Measurements from ENCODE around the gene ARL15. TPM values are rescaled to one million over a fixed set of nuclear protein-coding genes. Genes with fewer than 3 reads are reported as not detected.

ARL15 gene
- total and polyA plus RNA-seq, 9 of the 15 experiments (the other 6 are each of a cell fraction or from before 2014, with no cell fraction given), result 18.5 to 80.4 (median 57.0) TPM

GRCh38 chr5:54186108-54186507, 124.3 kb downstream of the ARL15 start:
- H3K4me1 ChIP-seq (replicated peaks in 1 of 2; ENCODE audit: control insufficient read depth in 2 of 2, insufficient read depth in 2 of 2, low read length in 2 of 2), result no peaks in the 10 kb centered on the region
- no peaks in the 10 kb centered on the region for H3K36me3 ChIP-seq (ENCODE audit: control insufficient read depth, insufficient read depth, low read length)
- no peak overlapping the region for H3K9ac ChIP-seq (ENCODE audit: insufficient read depth in 1 of 2, low read depth in 2 of 2, low read length in 2 of 2)
- TF ChIP-seq, protein P1, sequence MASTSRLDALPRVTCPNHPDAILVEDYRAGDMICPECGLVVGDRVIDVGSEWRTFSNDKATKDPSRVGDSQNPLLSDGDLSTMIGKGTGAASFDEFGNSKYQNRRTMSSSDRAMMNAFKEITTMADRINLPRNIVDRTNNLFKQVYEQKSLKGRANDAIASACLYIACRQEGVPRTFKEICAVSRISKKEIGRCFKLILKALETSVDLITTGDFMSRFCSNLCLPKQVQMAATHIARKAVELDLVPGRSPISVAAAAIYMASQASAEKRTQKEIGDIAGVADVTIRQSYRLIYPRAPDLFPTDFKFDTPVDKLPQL (IDR thresholded peaks at IDR 0.05; ENCODE audit: extremely low read depth, insufficient read length), result no peak
- 0 out of 2 replicates have a peak, but pooled peaks have one; percentile 10 for TF ChIP-seq CBFA2T3 (IDR thresholded peaks at IDR 0.05)
- H4K20me1 ChIP-seq (replicated peaks; ENCODE audit: control insufficient read depth, insufficient read depth, low read length), result peaks cover 14% of the 10 kb centered on the region
- no peaks in the 10 kb centered on the region for H3K27me3 ChIP-seq (ENCODE audit: control insufficient read depth in 2 of 2, insufficient read depth in 2 of 2, low read length in 2 of 2)
- intact Hi-C loops (cut with micrococcal nuclease), result no loop called here
- no peak overlapping the region for H3K27ac ChIP-seq (ENCODE audit: extremely low read depth, low read depth, low read length)
- FAIRE-seq, result no peak
- CTCF ChIA-PET (ENCODE audit: low intra/inter-chr PET ratio), result no interaction called here
- BruUV-seq (replicated peaks), result no TSS peak
- DNase-seq (ENCODE audit: extremely low read depth in 1 of 4, low spot score in 3 of 4), result no peak
- H3K9me3 ChIP-seq (replicated peaks; ENCODE audit: control insufficient read depth, insufficient read depth, low read depth, low read length), result no peaks in the 10 kb centered on the region
- H3K4me2 ChIP-seq (ENCODE audit: insufficient read depth, low read length), result no peak overlapping the region
- in situ Hi-C loops (cut with MboI), result no loop called here
- WGBS (ENCODE audit: insufficient coverage, low coverage, missing lambda C conversion rate), result 42% methylated on average over 8 of the region's 8 CpGs
- H3K4me3 ChIP-seq, result no peak overlapping the region
- H2AFZ ChIP-seq (ENCODE audit: low read depth, low read length), result no peak overlapping the region
- no peaks in the 10 kb centered on the region for H3K9me1 ChIP-seq (ENCODE audit: control insufficient read depth, insufficient read depth, low read length)
- ATAC-seq, result no peak
- peaks cover 62% of the 10 kb centered on the region for H3K79me2 ChIP-seq (ENCODE audit: control insufficient read depth, insufficient read depth, low read length)
- POLR2A ChIA-PET, result interaction anchor here (1.7 kb wide), 1 partner anchor 9 kb away, joined by 5 read pairs; no protein-coding TSS in a partner anchor

DNA sequence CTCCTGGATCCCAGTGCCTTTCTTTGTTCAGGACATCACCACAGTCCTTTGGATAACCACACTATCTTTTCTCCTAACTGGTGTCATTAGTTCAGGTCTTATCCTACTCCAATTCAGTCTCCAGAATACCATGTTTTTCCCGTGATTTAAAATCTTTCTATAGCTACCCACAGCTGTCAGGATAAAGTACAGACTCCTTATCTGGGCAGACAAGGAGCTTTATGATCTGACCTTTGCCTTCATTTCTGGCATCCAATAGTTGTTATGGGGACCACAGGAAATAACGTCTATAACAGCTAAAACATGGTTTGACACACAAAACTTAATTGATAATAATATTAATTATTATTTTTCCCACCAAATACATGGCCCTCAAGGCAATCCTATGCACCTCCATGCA, 125.6 kb downstream of the ARL15 start:
- H3K79me2 ChIP-seq (ENCODE audit: control insufficient read depth, insufficient read depth, low read length), result peaks cover 56% of the 10 kb centered on the region
- BruUV-seq (replicated peaks), result no TSS peak
- H3K36me3 ChIP-seq (ENCODE audit: control insufficient read depth, insufficient read depth, low read length), result no peaks in the 10 kb centered on the region
- H4K20me1 ChIP-seq (replicated peaks; ENCODE audit: control insufficient read depth, insufficient read depth, low read length), result peaks cover 17% of the 10 kb centered on the region
- no peaks in the 10 kb centered on the region for H3K27me3 ChIP-seq (ENCODE audit: control insufficient read depth in 2 of 2, insufficient read depth in 2 of 2, low read length in 2 of 2)
- H3K4me3 ChIP-seq, result no peak overlapping the region
- H3K4me1 ChIP-seq (replicated peaks in 1 of 2; ENCODE audit: control insufficient read depth in 2 of 2, insufficient read depth in 2 of 2, low read length in 2 of 2), result no peaks in the 10 kb centered on the region; a peak in 1 of 5 replicates
- ChIA-PET POLR2A (interaction anchor here (1.7 kb wide), 1 partner anchor 10 kb away, joined by 5 read pairs; no protein-coding TSS in a partner anchor), CTCF (ENCODE audit: low intra/inter-chr PET ratio) (no interaction called here)
- intact Hi-C loops (cut with micrococcal nuclease) (no loop called here), in situ Hi-C loops (cut with MboI) (no loop called here)
- no peak overlapping the region for H3K9ac ChIP-seq (ENCODE audit: insufficient read depth in 1 of 2, low read depth in 2 of 2, low read length in 2 of 2)
- no peaks in the 10 kb centered on the region for H3K9me3 ChIP-seq (replicated peaks; ENCODE audit: control insufficient read depth, insufficient read depth, low read depth, low read length)
- H2AFZ ChIP-seq (ENCODE audit: low read depth, low read length), result no peak overlapping the region
- 15% methylated on average over 2 of the region's 2 CpGs for WGBS (ENCODE audit: insufficient coverage, low coverage, missing lambda C conversion rate)
- DNase-seq (ENCODE audit: extremely low read depth in 1 of 4, low spot score in 3 of 4) (no peak), FAIRE-seq (no peak), ATAC-seq (no peak)
- no peak overlapping the region for H3K4me2 ChIP-seq (ENCODE audit: insufficient read depth, low read length)
- no peaks in the 10 kb centered on the region for H3K9me1 ChIP-seq (ENCODE audit: control insufficient read depth, insufficient read depth, low read length)
- H3K27ac ChIP-seq (ENCODE audit: extremely low read depth, low read depth, low read length), result no peak overlapping the region
- peak; percentile 32 to 44; a peak in 2 of 4 replicates for TF ChIP-seq KDM1A (IDR thresholded peaks at IDR 0.05)
- TF ChIP-seq NBN (IDR thresholded peaks at IDR 0.05; ENCODE audit: low read depth), result no peak
- TF ChIP-seq SRSF9 (IDR thresholded peaks at IDR 0.05; ENCODE audit: borderline replicate concordance, low read depth, low read length), result no peak
- TF ChIP-seq, protein P2, sequence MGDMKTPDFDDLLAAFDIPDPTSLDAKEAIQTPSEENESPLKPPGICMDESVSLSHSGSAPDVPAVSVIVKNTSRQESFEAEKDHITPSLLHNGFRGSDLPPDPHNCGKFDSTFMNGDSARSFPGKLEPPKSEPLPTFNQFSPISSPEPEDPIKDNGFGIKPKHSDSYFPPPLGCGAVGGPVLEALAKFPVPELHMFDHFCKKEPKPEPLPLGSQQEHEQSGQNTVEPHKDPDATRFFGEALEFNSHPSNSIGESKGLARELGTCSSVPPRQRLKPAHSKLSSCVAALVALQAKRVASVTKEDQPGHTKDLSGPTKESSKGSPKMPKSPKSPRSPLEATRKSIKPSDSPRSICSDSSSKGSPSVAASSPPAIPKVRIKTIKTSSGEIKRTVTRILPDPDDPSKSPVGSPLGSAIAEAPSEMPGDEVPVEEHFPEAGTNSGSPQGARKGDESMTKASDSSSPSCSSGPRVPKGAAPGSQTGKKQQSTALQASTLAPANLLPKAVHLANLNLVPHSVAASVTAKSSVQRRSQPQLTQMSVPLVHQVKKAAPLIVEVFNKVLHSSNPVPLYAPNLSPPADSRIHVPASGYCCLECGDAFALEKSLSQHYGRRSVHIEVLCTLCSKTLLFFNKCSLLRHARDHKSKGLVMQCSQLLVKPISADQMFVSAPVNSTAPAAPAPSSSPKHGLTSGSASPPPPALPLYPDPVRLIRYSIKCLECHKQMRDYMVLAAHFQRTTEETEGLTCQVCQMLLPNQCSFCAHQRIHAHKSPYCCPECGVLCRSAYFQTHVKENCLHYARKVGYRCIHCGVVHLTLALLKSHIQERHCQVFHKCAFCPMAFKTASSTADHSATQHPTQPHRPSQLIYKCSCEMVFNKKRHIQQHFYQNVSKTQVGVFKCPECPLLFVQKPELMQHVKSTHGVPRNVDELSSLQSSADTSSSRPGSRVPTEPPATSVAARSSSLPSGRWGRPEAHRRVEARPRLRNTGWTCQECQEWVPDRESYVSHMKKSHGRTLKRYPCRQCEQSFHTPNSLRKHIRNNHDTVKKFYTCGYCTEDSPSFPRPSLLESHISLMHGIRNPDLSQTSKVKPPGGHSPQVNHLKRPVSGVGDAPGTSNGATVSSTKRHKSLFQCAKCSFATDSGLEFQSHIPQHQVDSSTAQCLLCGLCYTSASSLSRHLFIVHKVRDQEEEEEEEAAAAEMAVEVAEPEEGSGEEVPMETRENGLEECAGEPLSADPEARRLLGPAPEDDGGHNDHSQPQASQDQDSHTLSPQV (IDR thresholded peaks at IDR 0.05), result no peak

All from K562 (cell line).